Fibroblast of mammary gland (primary cell): ENCODE results near the gene GNA14.
A peak's percentile ranks its signal among the peaks of the same experiment; 100 is the strongest.

Source experiments
- DNase-seq: peaks from one replicate; pipeline ENCODE4 v3.0.0-alpha.2; 2010; ENCODE audit warnings: low read depth
- H3K4me3 ChIP-seq: 2 replicates; pipeline ENCODE4 v1.5.1; 2011; ENCODE audit warnings: low read depth, mild to moderate bottlenecking, low read length, moderate library complexity; ENCODE audit not compliant: control insufficient read depth
- CTCF ChIP-seq: conservative IDR thresholded peaks from 2 replicates; pipeline ENCODE4 v1.5.1; 2011; ENCODE audit warnings: low read depth, low read length, inconsistent platforms; ENCODE audit not compliant: control insufficient read depth, insufficient read depth

Gene GNA14

GRCh38 chr9:77454663-77455062 lies 193.5 kb downstream of the GNA14 start:
- H3K4me3 ChIP-seq: no peak overlapping the region
- no peak for TF ChIP-seq CTCF
- peak; percentile 87 for DNase-seq

GRCh38 chr9:77453825-77454647 lies 194.1 kb downstream of the GNA14 start:
- TF ChIP-seq CTCF: no peak
- no peak overlapping the region for H3K4me3 ChIP-seq
- no peak for DNase-seq

DNA sequence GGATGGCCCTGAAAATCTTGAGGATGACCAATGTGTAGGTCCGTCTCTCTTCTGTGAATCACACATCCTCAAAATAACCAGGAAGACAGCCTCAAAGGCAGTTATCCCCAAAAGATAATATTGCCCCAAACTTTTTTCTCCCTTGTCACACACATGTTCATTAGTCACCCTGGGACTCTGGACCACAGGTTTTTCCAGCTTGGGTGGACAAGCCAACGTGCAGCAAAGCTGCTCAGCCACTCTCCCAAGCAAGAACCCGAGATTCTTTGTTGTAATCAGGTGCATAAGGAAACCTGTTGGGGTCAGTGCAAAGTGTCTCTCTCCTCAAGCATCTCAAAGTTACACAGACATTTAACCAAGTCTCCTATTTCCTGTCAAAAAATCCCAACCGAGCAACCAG lies 196.6 kb downstream of the GNA14 start:
- H3K4me3 ChIP-seq: no peak overlapping the region
- no peak for TF ChIP-seq CTCF
- DNase-seq: no peak

DNA sequence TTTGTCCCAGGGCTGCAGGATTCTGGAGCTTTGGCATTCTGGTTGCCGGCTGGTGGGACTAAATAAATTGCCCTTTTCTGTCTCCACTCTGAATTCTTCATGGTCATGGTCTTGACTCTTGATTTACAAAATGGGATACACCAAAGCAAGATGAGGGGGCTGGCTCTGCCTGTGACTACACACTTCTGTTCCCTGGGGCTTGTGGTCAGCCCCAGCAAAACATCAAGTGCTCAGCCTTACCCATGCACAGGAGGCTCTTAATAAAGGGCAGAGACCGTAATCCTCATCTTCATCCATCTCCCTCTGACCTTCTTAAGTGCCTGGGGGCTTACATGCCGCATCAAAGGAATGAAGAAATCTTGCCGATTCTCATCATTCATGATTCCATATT lies 198.0 kb downstream of the GNA14 start:
- no peak for TF ChIP-seq CTCF
- no peak for DNase-seq
- H3K4me3 ChIP-seq: no peak overlapping the region

DNA sequence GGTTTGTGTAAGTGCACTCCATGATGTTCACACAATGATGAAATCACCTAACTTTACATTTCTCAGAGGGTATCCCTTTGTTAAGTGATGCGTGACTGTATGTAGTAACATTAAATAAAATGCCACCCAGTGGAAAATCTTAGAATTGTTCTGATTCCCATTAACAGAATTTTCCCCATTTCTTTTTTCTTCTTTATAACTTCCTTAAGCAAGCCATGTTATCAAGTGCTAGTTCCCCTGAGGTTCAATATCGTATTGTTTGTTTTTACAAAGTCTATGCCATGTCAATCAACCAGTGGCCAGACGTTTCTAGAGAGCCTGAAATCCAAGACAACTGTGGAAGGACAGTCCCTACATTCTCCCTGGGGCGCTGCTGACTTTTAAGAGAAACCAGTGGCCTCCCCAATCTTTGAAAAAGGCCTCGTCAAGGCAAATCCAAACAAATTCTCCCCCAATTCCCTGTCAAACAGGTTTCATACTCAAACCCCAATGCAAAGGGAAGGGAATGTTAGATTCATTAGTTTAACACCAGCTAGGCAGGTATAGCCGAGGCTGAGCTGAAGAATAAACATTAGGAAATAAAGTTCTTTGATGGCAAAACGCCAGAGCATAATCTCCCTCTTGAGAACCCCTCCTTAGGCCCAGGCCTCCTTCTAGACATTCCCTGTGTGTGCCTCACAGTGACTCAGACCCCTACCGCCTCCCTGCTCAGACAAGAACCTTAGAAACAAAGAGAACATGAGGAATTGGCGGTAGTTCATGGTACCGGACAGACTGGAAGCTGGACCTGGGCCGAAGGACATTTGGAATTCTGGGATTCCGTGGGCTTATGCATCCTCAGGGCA lies 198.7 kb downstream of the GNA14 start:
- no peak overlapping the region for H3K4me3 ChIP-seq
- no peak for TF ChIP-seq CTCF
- peak; percentile 67 for DNase-seq

DNA sequence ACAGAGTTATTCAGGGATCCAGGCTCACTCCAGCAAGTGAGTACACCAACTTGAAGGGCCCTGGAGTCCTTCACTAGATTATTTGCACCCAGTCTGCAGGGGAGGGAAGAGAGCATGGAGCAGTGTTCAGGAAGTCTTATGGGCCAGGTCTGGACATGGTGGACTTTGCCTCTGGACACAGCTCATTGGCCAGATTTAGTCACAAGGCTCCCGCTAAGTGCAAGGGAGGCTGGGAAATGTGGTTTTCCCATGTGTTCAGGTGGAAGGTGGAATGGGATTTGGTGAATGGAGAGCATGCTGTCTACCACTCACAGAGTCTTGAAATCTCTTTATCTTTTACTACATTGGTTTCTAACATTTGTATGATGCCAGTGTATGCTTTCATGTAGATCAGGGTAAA lies 200.5 kb downstream of the GNA14 start:
- DNase-seq: no peak
- H3K4me3 ChIP-seq: no peak overlapping the region
- TF ChIP-seq CTCF: no peak
